22Rv1 (cell line): ENCODE results near the gene CNGB1.
"Not testable (repeated sequence)": the region's sequence is repeated elsewhere in the genome, so short reads cannot be mapped to it uniquely, and the experiment has no call there.

Experiments
- H3K27ac ChIP-seq: fragments of 450-650 bp; 2 replicates; pipeline ENCODE4 v1.5.1; 2017
- CTCF ChIP-seq: fragments of 450-650 bp; IDR thresholded peaks from 2 replicates; pipeline ENCODE4 v1.5.1; 2017; ENCODE audit warnings: mild to moderate bottlenecking
- ZFX ChIP-seq: fragments of 450-650 bp; IDR thresholded peaks from 2 replicates; pipeline ENCODE4 v1.6.1; 2017; ENCODE audit warnings: antibody characterized with exemption, borderline replicate concordance

Gene CNGB1

GRCh38 chr16:57882792-57883191, 88.1 kb downstream of the CNGB1 start:
- TF ChIP-seq ZFX: no peak
- no peak for TF ChIP-seq CTCF
- no peak overlapping the region for H3K27ac ChIP-seq

DNA sequence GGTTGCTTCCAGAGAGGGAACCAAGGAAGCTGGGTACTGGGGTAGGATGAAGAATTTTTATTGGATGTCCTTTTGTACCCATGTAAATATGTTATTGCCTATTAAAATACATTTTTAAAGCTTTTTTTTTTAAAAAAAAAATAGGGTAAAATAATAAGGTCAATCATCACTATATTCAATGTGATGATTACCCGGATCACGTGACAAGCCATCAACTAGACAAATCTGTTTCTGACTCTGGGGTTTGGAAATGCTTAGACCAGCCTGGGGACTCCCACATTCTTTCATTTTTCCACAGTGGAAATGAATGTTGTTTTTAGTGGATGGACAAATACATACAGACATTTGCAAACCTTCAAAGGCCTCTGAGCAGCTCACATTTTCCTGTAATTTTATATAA, 88.7 kb downstream of the CNGB1 start:
- TF ChIP-seq ZFX: no peak
- TF ChIP-seq CTCF: no peak

GRCh38 chr16:57878586-57878985, 92.3 kb downstream of the CNGB1 start:
- TF ChIP-seq CTCF: no peak
- TF ChIP-seq ZFX: no peak
- no peak overlapping the region for H3K27ac ChIP-seq

More for the DNA sequence above, 88.7 kb downstream of the CNGB1 start:
- H3K27ac ChIP-seq: no peak overlapping the region

DNA sequence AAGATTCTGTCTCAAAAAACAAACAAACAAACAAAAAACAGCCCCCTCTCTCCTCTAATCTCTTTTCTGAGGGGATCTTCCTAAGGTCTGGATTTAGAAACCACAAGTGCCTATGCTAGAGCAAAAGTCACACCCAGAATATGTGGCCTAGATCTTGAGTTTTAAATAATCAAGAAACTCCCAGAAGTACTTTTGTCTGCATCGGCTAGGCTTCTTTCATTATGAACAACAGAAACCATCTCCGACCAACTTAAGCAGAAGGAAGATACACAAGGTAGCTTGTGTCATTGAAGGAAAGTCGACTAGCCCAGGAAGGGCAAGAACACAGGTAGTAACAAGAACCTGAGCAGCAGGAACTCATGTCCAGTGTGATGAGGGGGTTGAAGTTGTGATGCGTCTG, 94.7 kb downstream of the CNGB1 start:
- TF ChIP-seq CTCF: no peak
- no peak for TF ChIP-seq ZFX
- H3K27ac ChIP-seq: no peak overlapping the region

DNA sequence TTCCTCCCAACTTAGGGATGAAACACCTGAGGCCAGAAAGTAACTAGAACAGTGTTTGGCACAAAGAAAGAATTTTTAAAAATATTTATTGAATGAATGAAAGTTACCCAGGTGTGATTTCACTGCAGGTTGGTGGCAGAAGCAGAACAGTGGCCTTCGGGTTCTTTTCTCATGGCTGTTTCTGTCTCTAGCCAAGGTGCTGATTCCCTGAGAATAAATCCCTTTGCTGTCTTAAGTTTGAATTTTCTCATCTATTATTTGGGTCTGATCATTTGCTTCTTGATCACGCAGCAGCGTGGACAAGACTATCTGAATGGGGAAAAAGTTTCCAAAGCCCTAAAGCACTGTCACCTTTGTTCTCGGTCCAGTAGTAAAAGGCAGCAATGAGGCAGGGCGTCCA, 95.6 kb downstream of the CNGB1 start:
- TF ChIP-seq CTCF: no peak
- TF ChIP-seq ZFX: no peak
- no peak overlapping the region for H3K27ac ChIP-seq

DNA sequence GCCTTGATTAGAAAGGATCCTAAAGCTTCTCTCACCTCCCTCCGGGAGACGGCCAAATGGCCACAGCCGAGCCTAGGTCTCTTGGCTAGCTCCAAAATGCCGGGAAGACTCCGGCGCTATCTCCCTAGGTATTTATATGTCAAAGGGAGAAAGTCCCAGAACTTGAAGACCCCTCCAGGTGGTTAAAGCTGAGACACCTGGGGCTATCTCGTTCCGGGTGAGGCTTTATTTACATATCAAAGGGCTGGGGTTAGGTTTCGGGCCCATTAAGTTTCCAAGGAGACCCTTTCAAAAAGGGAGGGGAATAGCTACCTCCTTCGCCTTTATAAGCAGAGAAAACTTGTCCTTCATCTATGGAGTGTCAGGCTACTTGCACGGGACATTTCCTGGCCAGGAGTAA, 97.7 kb downstream of the CNGB1 start:
- H3K27ac ChIP-seq: no peak overlapping the region
- TF ChIP-seq ZFX: no peak
- no peak for TF ChIP-seq CTCF

- H3K27ac ChIP-seq: not testable (repeated sequence)
Observed at GRCh38 chr16:57872764-57873163, 98.2 kb downstream of the CNGB1 start.

DNA sequence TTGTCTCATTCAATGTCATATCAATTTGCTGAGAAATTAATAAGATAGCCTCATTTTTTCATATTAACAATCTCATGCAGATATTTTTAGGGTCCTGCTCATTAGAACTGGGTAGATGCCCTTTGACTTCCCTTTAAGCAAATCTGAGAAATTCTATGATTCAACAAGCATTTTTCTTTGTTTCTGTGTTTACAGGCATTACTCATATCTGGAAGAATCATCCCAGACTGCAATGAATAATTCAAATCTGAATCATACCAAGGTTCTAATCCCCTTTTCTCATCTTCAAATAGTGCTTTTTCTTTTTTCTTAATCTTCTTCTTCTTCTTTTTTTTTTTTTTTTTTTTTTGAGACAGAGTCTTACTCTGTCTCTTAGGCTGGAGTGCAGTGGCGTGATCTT, 99.5 kb downstream of the CNGB1 start:
- no peak for TF ChIP-seq ZFX
- no peak for TF ChIP-seq CTCF
- no peak overlapping the region for H3K27ac ChIP-seq
